Activated CD4-positive, alpha-beta T cell treated with anti-CD3 and anti-CD28 coated beads, Interleukin-2, Interleukin-6, amounts not matched to agents 100 ng/mL and 50 ng/mL, durations not matched to agents 16 hours and 8 hours (primary cell): Measurements from ENCODE around the gene PELI2.
A peak's percentile ranks its signal among the peaks of the same experiment; 100 is the strongest.

Source experiments
- DNase-seq: peaks from one replicate; pipeline ENCODE4 v3.0.0-alpha.2; 2020

The PELI2 gene

GRCh38 chr14:56177036-56177435 lies 58.8 kb downstream of the PELI2 start:
- no peak for DNase-seq

- no peak for DNase-seq
These were observed 62.7 kb downstream of the PELI2 start for GRCh38 chr14:56180754-56181542.

GRCh38 chr14:56181681-56182085 lies 63.5 kb downstream of the PELI2 start:
- DNase-seq: no peak

- no peak for DNase-seq
These were observed 64.2 kb downstream of the PELI2 start for GRCh38 chr14:56182410-56182809.

- no peak for DNase-seq
These were observed 65.5 kb downstream of the PELI2 start for GRCh38 chr14:56183631-56184157.

GRCh38 chr14:56185992-56186391 lies 67.8 kb downstream of the PELI2 start:
- no peak for DNase-seq

GRCh38 chr14:56187736-56188135 lies 69.5 kb downstream of the PELI2 start:
- DNase-seq: no peak

- DNase-seq: no peak
These were observed 71.1 kb downstream of the PELI2 start for GRCh38 chr14:56189307-56189706.

GRCh38 chr14:56193347-56193746 lies 75.1 kb downstream of the PELI2 start:
- no peak for DNase-seq

GRCh38 chr14:56194042-56194441 lies 75.8 kb downstream of the PELI2 start:
- DNase-seq: no peak

GRCh38 chr14:56195223-56195622 lies 77.0 kb downstream of the PELI2 start:
- DNase-seq: no peak

- peak; percentile 53 for DNase-seq
These were observed 77.5 kb downstream of the PELI2 start for GRCh38 chr14:56195704-56196103.

GRCh38 chr14:56196274-56196673 lies 78.1 kb downstream of the PELI2 start:
- DNase-seq: no peak

GRCh38 chr14:56197150-56197549 lies 78.9 kb downstream of the PELI2 start:
- no peak for DNase-seq

GRCh38 chr14:56198438-56198837 lies 80.2 kb downstream of the PELI2 start:
- no peak for DNase-seq

GRCh38 chr14:56199095-56199981 lies 81.1 kb downstream of the PELI2 start:
- no peak for DNase-seq

- no peak for DNase-seq
These were observed 81.9 kb downstream of the PELI2 start for GRCh38 chr14:56199982-56200577.

GRCh38 chr14:56202256-56202655 lies 84.0 kb downstream of the PELI2 start:
- peak; percentile 47 for DNase-seq

GRCh38 chr14:56205881-56206280 lies 87.7 kb downstream of the PELI2 start:
- no peak for DNase-seq

- no peak for DNase-seq
These were observed 88.4 kb downstream of the PELI2 start for GRCh38 chr14:56206596-56206995.

- DNase-seq: no peak
These were observed 89.5 kb downstream of the PELI2 start for GRCh38 chr14:56207626-56208292.

GRCh38 chr14:56208520-56208919 lies 90.3 kb downstream of the PELI2 start:
- no peak for DNase-seq

- no peak for DNase-seq
These were observed 92.4 kb downstream of the PELI2 start for GRCh38 chr14:56210571-56210970.
